A673 (cell line): ENCODE measurements around the gene GATAD2A. TPM values are rescaled to one million over a fixed set of nuclear protein-coding genes. Genes with fewer than 3 reads are reported as not detected.

Source experiments
- BruUV-seq: library from RNA; stranded (reverse); fragments of 400-500 nt; replicated peaks from 2 replicates; lab custom pipeline; 2021; lab: Mats Ljungman, UMichigan
- CTCF ChIA-PET: fragments of 300-600 bp; sonication (Branson Sonifier 250); formaldehyde crosslinking; loops from one replicate; lab custom pipeline; 2022; ENCODE audit warnings: antibody characterized with exemption; lab: Charles Lee
- POLR2A ChIA-PET: fragments of 300-600 bp; sonication (Branson Sonifier 250); formaldehyde crosslinking; loops from one replicate; lab custom pipeline; 2022; ENCODE audit warnings: antibody characterized with exemption; ENCODE audit not compliant: low non-redundant PET; lab: Charles Lee
- DNase-seq: peaks from one replicate; pipeline ENCODE4 v3.0.0-alpha.2; 2015; ENCODE audit warnings: low spot score
- H3K27ac ChIP-seq: fragments of 200-600 bp; sonication (generic); 2 replicates; pipeline ENCODE4 v1.5.1; 2016; ENCODE audit warnings: mixed run types, low read depth, mild to moderate bottlenecking, mixed read lengths, antibody characterized with exemption, low read length; ENCODE audit not compliant: poor library complexity, severe bottlenecking
- H3K27me3 ChIP-seq: fragments of 200-600 bp; sonication (generic); replicated peaks from 2 replicates; pipeline ENCODE4 v1.6.1; 2017; ENCODE audit warnings: mixed run types, low read depth, mild to moderate bottlenecking, mixed read lengths, antibody characterized with exemption, low read length; ENCODE audit not compliant: insufficient read depth, poor library complexity
- H3K36me3 ChIP-seq: fragments of 200-600 bp; sonication (generic); 2 replicates; pipeline ENCODE4 v1.6.1; 2016; ENCODE audit warnings: mixed run types, mild to moderate bottlenecking, mixed read lengths, antibody characterized with exemption, low read length; ENCODE audit not compliant: insufficient read depth, poor library complexity, severe bottlenecking
- H3K4me1 ChIP-seq: fragments of 200-600 bp; sonication (generic); 2 replicates; pipeline ENCODE4 v1.6.1; 2017; ENCODE audit warnings: mixed run types, mild to moderate bottlenecking, mixed read lengths, antibody characterized with exemption, low read length; ENCODE audit not compliant: insufficient read depth, poor library complexity, severe bottlenecking
- H3K4me3 ChIP-seq: fragments of 200-600 bp; sonication (generic); 2 replicates; pipeline ENCODE4 v1.5.1; 2016; ENCODE audit warnings: low read depth, mixed run types, mild to moderate bottlenecking, mixed read lengths, low read length; ENCODE audit not compliant: poor library complexity, severe bottlenecking
- H3K9me3 ChIP-seq: fragments of 200-600 bp; sonication (generic); 2 replicates; pipeline ENCODE4 v1.6.1; 2016; ENCODE audit warnings: mixed run types, low read depth, mild to moderate bottlenecking, mixed read lengths, antibody characterized with exemption, low read length; ENCODE audit not compliant: poor library complexity, severe bottlenecking
- CTCF ChIP-seq: fragments of 300-800, 200-600 bp; sonication (generic); conservative IDR thresholded peaks from 2 replicates; pipeline ENCODE4 v1.5.1; 2017; ENCODE audit warnings: low read depth, mild to moderate bottlenecking, antibody characterized with exemption, low read length, moderate library complexity, mixed read lengths
- EZH2 ChIP-seq: fragments of 200-600 bp; sonication (generic); IDR thresholded peaks from 2 replicates; pipeline ENCODE4 v1.6.1; 2017; ENCODE audit warnings: borderline replicate concordance, low read depth, mild to moderate bottlenecking, mixed read lengths, antibody characterized with exemption, low read length; ENCODE audit not compliant: poor library complexity, severe bottlenecking
- intact Hi-C: fragments of 100-400 bp; cut with micrococcal nuclease; formaldehyde crosslinking; loops from one replicate; pipeline ENCODE4 v1.10.0; 2022; ENCODE audit not compliant: unreplicated experiment
- total RNA-seq: library from RNA; stranded (reverse); gene quantifications from 2 replicates; pipeline ENCODE4 v1.2.3, GENCODE V29; 2021

GATAD2A gene
- total RNA-seq, 1 experiment from 2014 or later: 218 TPM

GRCh38 chr19:19520989-19521388 is 115.5 kb downstream of the GATAD2A start:
- POLR2A ChIA-PET: no interaction called here
- no TSS peak for BruUV-seq

GRCh38 chr19:19523177-19523576 is 117.7 kb downstream of the GATAD2A start:
- Histone ChIP-seq H3K9me3 (peaks cover 4% of the 10 kb centered on the region), H3K27me3 (no peaks in the 10 kb centered on the region), H3K4me1 (peaks cover 10% of the 10 kb centered on the region), H3K36me3 (peaks cover 32% of the 10 kb centered on the region), H3K27ac (no peak overlapping the region), H3K4me3 (no peak overlapping the region)
- ChIA-PET POLR2A (no interaction called here), CTCF (no interaction called here)
- TF ChIP-seq CTCF (no peak), EZH2 (no peak)
- no peak for DNase-seq
- BruUV-seq: no TSS peak
- intact Hi-C loops: no loop called here

More at GRCh38 chr19:19520989-19521388, 115.5 kb downstream of the GATAD2A start:
- Histone ChIP-seq H3K36me3 (peaks cover 26% of the 10 kb centered on the region), H3K4me1 (peaks cover 15% of the 10 kb centered on the region), H3K27me3 (no peaks in the 10 kb centered on the region), H3K27ac (no peak overlapping the region), H3K4me3 (no peak overlapping the region), H3K9me3 (peaks cover 4% of the 10 kb centered on the region)
- TF ChIP-seq EZH2: no peak
- TF ChIP-seq CTCF: no peak
- DNase-seq: no peak
- intact Hi-C loops: no loop called here
- CTCF ChIA-PET: no interaction called here

- H3K4me3 ChIP-seq: no peak overlapping the region
- intact Hi-C loops: no loop called here
Observed at GRCh38 chr19:19524053-19524452, 118.6 kb downstream of the GATAD2A start.

More at GRCh38 chr19:19524053-19524452, 118.6 kb downstream of the GATAD2A start:
- no peak for DNase-seq
- BruUV-seq: no TSS peak
- Histone ChIP-seq H3K9me3 (peaks cover 4% of the 10 kb centered on the region), H3K36me3 (peaks cover 26% of the 10 kb centered on the region), H3K27me3 (no peaks in the 10 kb centered on the region), H3K4me1 (peaks cover 10% of the 10 kb centered on the region), H3K27ac (no peak overlapping the region)
- TF ChIP-seq EZH2 (no peak), CTCF (no peak)
- ChIA-PET CTCF (no interaction called here), POLR2A (no interaction called here)
